OCI-LY1 (cell line): Measurements from ENCODE around the gene PTPRM.

Source experiments
- EZH2 ChIP-seq: fragments of 200-600 bp; sonication (generic), shearing (Covaris generic); IDR thresholded peaks from 2 replicates; pipeline ENCODE4 v1.8.0; 2017; ENCODE audit warnings: borderline replicate concordance, mixed run types, mild to moderate bottlenecking, antibody characterized with exemption, low read length, moderate library complexity, mixed read lengths
- TF ChIP-seq, protein P1 (sequence below): fragments of 200-600 bp; sonication (generic), shearing (Covaris generic); IDR thresholded peaks from 2 replicates; pipeline ENCODE4 v1.5.1; 2017; ENCODE audit warnings: mild to moderate bottlenecking, antibody characterized with exemption, low read length, moderate library complexity, mixed read lengths

DNA sequence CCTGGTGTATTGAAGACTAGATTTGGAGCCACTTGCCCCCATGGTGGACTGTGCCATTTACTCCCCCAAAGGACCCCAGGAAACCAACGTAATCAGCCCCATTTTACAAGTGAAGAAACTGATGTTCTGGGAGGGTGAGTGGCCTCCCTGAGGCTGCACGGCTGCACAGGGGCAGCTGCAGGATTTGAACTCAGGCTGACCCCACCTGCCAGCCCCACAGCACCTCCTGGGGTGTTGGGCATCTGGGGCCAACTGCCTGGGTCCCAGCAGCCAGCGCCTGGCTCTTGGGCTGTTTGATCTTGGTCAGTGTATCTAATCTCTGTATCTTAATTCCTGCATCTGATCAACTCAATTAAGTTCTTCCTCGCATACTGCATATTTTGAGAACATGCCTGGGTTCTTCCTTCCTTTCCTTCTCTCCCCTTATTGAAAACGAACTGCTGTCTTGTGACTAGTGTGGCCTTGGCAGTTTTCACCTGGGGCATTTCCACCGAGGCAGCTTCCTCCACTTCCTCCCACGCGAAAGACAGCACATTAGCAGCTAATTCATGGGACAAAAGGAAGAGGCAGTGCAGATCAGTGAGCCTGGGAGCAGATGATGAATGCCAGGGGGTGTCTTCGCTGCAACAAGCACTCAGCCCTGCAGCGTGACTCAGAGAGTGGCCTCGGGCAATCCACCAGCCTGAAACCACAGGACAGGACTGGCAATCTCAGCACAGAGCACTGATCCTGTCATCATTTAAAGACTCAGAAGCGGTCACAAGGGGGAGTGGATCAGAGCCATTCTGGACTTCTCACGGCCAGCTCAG, 858.0 kb downstream of the PTPRM start:
- TF ChIP-seq, protein P1, sequence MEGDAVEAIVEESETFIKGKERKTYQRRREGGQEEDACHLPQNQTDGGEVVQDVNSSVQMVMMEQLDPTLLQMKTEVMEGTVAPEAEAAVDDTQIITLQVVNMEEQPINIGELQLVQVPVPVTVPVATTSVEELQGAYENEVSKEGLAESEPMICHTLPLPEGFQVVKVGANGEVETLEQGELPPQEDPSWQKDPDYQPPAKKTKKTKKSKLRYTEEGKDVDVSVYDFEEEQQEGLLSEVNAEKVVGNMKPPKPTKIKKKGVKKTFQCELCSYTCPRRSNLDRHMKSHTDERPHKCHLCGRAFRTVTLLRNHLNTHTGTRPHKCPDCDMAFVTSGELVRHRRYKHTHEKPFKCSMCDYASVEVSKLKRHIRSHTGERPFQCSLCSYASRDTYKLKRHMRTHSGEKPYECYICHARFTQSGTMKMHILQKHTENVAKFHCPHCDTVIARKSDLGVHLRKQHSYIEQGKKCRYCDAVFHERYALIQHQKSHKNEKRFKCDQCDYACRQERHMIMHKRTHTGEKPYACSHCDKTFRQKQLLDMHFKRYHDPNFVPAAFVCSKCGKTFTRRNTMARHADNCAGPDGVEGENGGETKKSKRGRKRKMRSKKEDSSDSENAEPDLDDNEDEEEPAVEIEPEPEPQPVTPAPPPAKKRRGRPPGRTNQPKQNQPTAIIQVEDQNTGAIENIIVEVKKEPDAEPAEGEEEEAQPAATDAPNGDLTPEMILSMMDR, result no peak
- TF ChIP-seq EZH2, result no peak
